ENCODE results near the gene XPOT. TPM values are rescaled to one million over a fixed set of nuclear protein-coding genes. Genes with fewer than 3 reads are reported as not detected.

The XPOT gene
- total RNA-seq, 1 donor from 2014 or later: 58.5 TPM

GRCh38 chr12:64411427-64411826 lies 7.2 kb downstream of the XPOT start:
- peaks cover 11% of the 10 kb centered on the region for H3K4me1 Mint-ChIP-seq
- DNase-seq (ENCODE audit: low spot score in 2 of 2, unreplicated experiment in 2 of 2): no peak
- no peaks in the 10 kb centered on the region for H3K27me3 Mint-ChIP-seq (ENCODE audit: low read depth)
- peaks cover 20% of the 10 kb centered on the region for H3K36me3 Mint-ChIP-seq
- no peak overlapping the region for H3K4me3 Mint-ChIP-seq
- no peak overlapping the region for H3K27ac Mint-ChIP-seq
- H3K9me3 Mint-ChIP-seq: no peaks in the 10 kb centered on the region
- no peak for TF ChIP-seq CTCF (IDR thresholded peaks at IDR 0.05; ENCODE audit: unreplicated experiment)

GRCh38 chr12:64412459-64412858 lies 8.3 kb downstream of the XPOT start:
- peaks cover 24% of the 10 kb centered on the region for H3K36me3 Mint-ChIP-seq

GRCh38 chr12:64413884-64414283 lies 9.7 kb downstream of the XPOT start:
- Mint-ChIP-seq H3K27me3 (ENCODE audit: low read depth) (no peaks in the 10 kb centered on the region), H3K36me3 (peaks cover 28% of the 10 kb centered on the region), H3K9me3 (no peaks in the 10 kb centered on the region), H3K4me1 (peaks cover under 1% of the 10 kb centered on the region), H3K4me3 (no peak overlapping the region), H3K27ac (no peak overlapping the region)
- TF ChIP-seq CTCF (IDR thresholded peaks at IDR 0.05; ENCODE audit: unreplicated experiment): no peak
- no peak for DNase-seq (ENCODE audit: low spot score in 2 of 2, unreplicated experiment in 2 of 2)

More at GRCh38 chr12:64412459-64412858, 8.3 kb downstream of the XPOT start:
- Mint-ChIP-seq H3K4me1 (peaks cover 6% of the 10 kb centered on the region), H3K27ac (no peak overlapping the region), H3K9me3 (no peaks in the 10 kb centered on the region), H3K27me3 (ENCODE audit: low read depth) (no peaks in the 10 kb centered on the region), H3K4me3 (no peak overlapping the region)
- DNase-seq (ENCODE audit: low spot score in 2 of 2, unreplicated experiment in 2 of 2): no peak
- no peak for TF ChIP-seq CTCF (IDR thresholded peaks at IDR 0.05; ENCODE audit: unreplicated experiment)

- peaks cover 31% of the 10 kb centered on the region for H3K36me3 Mint-ChIP-seq
- H3K4me1 Mint-ChIP-seq: no peaks in the 10 kb centered on the region
These were observed 14.0 kb downstream of the XPOT start for GRCh38 chr12:64418209-64418608.

GRCh38 chr12:64419696-64420095 lies 15.5 kb downstream of the XPOT start:
- Mint-ChIP-seq H3K27me3 (ENCODE audit: low read depth) (no peaks in the 10 kb centered on the region), H3K27ac (no peak overlapping the region), H3K9me3 (no peaks in the 10 kb centered on the region), H3K4me1 (no peaks in the 10 kb centered on the region), H3K4me3 (no peak overlapping the region), H3K36me3 (peaks cover 39% of the 10 kb centered on the region)
- no peak for DNase-seq (ENCODE audit: low spot score in 2 of 2, unreplicated experiment in 2 of 2)
- TF ChIP-seq CTCF (IDR thresholded peaks at IDR 0.05; ENCODE audit: unreplicated experiment): no peak

More at GRCh38 chr12:64418209-64418608, 14.0 kb downstream of the XPOT start:
- Mint-ChIP-seq H3K27me3 (ENCODE audit: low read depth) (no peaks in the 10 kb centered on the region), H3K4me3 (no peak overlapping the region), H3K9me3 (no peaks in the 10 kb centered on the region), H3K27ac (no peak overlapping the region)
- no peak for DNase-seq (ENCODE audit: low spot score in 2 of 2, unreplicated experiment in 2 of 2)
- TF ChIP-seq CTCF (IDR thresholded peaks at IDR 0.05; ENCODE audit: unreplicated experiment): no peak

- peaks cover 64% of the 10 kb centered on the region for H3K36me3 Mint-ChIP-seq
- no peaks in the 10 kb centered on the region for H3K27me3 Mint-ChIP-seq (ENCODE audit: low read depth)
- H3K9me3 Mint-ChIP-seq: no peaks in the 10 kb centered on the region
- no peak overlapping the region for H3K27ac Mint-ChIP-seq
- peaks cover 4% of the 10 kb centered on the region for H3K4me1 Mint-ChIP-seq
- DNase-seq (ENCODE audit: low spot score in 2 of 2, unreplicated experiment in 2 of 2): no peak
- TF ChIP-seq CTCF (IDR thresholded peaks at IDR 0.05; ENCODE audit: unreplicated experiment): no peak
- no peak overlapping the region for H3K4me3 Mint-ChIP-seq
These were observed 23.8 kb downstream of the XPOT start for GRCh38 chr12:64427988-64428387.
